ENCODE measurements around the gene SPHK2.

SPHK2 gene

GRCh38 chr19:48639483-48640375 lies 20.4 kb downstream of the SPHK2 start:
- no peaks in the 10 kb centered on the region for H3K27me3 ChIP-seq (ENCODE audit: control insufficient read depth, low read length)
- peaks cover 43% of the 10 kb centered on the region for H3K4me1 ChIP-seq (ENCODE audit: control insufficient read depth, low read length)
- 0 out of 2 replicates have a peak, but pooled peaks cover 4% of the 10 kb centered on the region for H3K36me3 ChIP-seq (ENCODE audit: control insufficient read depth, low read length)
- peaks cover 15% of the 10 kb centered on the region for H3K79me2 ChIP-seq (ENCODE audit: control insufficient read depth, low read length)
- H3K4me2 ChIP-seq (ENCODE audit: low read length): no peak overlapping the region
- H3K4me3 ChIP-seq (ENCODE audit: low read length): no peak overlapping the region
- H4K20me1 ChIP-seq (ENCODE audit: control insufficient read depth, insufficient read depth, low read depth, low read length): no peaks in the 10 kb centered on the region
- no peaks in the 10 kb centered on the region for H3K9me3 ChIP-seq (ENCODE audit: control insufficient read depth, insufficient read depth, low read length)
- TF ChIP-seq, protein P1, sequence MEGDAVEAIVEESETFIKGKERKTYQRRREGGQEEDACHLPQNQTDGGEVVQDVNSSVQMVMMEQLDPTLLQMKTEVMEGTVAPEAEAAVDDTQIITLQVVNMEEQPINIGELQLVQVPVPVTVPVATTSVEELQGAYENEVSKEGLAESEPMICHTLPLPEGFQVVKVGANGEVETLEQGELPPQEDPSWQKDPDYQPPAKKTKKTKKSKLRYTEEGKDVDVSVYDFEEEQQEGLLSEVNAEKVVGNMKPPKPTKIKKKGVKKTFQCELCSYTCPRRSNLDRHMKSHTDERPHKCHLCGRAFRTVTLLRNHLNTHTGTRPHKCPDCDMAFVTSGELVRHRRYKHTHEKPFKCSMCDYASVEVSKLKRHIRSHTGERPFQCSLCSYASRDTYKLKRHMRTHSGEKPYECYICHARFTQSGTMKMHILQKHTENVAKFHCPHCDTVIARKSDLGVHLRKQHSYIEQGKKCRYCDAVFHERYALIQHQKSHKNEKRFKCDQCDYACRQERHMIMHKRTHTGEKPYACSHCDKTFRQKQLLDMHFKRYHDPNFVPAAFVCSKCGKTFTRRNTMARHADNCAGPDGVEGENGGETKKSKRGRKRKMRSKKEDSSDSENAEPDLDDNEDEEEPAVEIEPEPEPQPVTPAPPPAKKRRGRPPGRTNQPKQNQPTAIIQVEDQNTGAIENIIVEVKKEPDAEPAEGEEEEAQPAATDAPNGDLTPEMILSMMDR (IDR thresholded peaks at IDR 0.05; ENCODE audit: low read depth, low read length, poor library complexity, severe bottlenecking): no peak
- TF ChIP-seq EZH2phosphoT487 (IDR thresholded peaks at IDR 0.05; ENCODE audit: borderline replicate concordance, low read length): no peak
- H3K27ac ChIP-seq (ENCODE audit: low read depth, low read length): no peak overlapping the region
- H3K9me2 ChIP-seq (replicated peaks; ENCODE audit: control insufficient read depth, low read length): no peaks in the 10 kb centered on the region
- peaks cover 18% of the 10 kb centered on the region for H3F3A ChIP-seq (ENCODE audit: control insufficient read depth, insufficient read depth)

GRCh38 chr19:48641850-48642249 lies 22.5 kb downstream of the SPHK2 start:
- Histone ChIP-seq H3F3A (ENCODE audit: control insufficient read depth, insufficient read depth) (peaks cover 13% of the 10 kb centered on the region), H3K4me1 (ENCODE audit: control insufficient read depth, low read length) (peaks cover 42% of the 10 kb centered on the region), H3K9me3 (ENCODE audit: control insufficient read depth, insufficient read depth, low read length) (no peaks in the 10 kb centered on the region), H3K4me2 (ENCODE audit: low read length) (no peak overlapping the region), H3K79me2 (ENCODE audit: control insufficient read depth, low read length) (no peaks in the 10 kb centered on the region), H3K27me3 (ENCODE audit: control insufficient read depth, low read length) (no peaks in the 10 kb centered on the region), H4K20me1 (ENCODE audit: control insufficient read depth, insufficient read depth, low read depth, low read length) (no peaks in the 10 kb centered on the region), H3K27ac (ENCODE audit: low read depth, low read length) (no peak overlapping the region), H3K9me2 (replicated peaks; ENCODE audit: control insufficient read depth, low read length) (no peaks in the 10 kb centered on the region), H3K4me3 (ENCODE audit: low read length) (no peak overlapping the region), H3K36me3 (ENCODE audit: control insufficient read depth, low read length) (0 out of 2 replicates have a peak, but pooled peaks cover 4% of the 10 kb centered on the region)
- TF ChIP-seq EZH2phosphoT487 (IDR thresholded peaks at IDR 0.05; ENCODE audit: borderline replicate concordance, low read length): no peak
- TF ChIP-seq, protein P1 (IDR thresholded peaks at IDR 0.05; ENCODE audit: low read depth, low read length, poor library complexity, severe bottlenecking): no peak

DNA sequence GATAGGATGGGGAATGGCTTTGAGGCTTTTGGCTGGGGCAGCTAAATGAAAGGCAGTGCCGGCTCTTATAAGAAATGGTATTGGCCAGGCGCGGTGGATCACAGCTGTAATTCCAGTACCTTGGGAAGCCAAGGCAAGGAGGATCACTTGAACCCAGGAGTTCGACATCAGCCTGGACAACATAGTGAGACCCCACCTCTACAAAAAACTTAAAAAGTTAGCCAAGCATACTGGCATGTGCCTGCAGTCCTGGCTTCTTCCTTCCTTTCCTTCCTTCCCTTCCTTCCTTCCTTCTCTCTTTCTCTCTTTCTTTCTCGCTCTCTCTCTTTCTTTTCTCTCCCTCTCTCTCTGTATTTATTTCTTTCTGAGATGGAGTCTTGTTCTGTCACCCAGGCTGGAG lies 23.6 kb downstream of the SPHK2 start:
- Histone ChIP-seq H3K9me3 (ENCODE audit: control insufficient read depth, insufficient read depth, low read length) (no peaks in the 10 kb centered on the region), H3K9me2 (replicated peaks; ENCODE audit: control insufficient read depth, low read length) (no peaks in the 10 kb centered on the region), H3K27me3 (ENCODE audit: control insufficient read depth, low read length) (no peaks in the 10 kb centered on the region), H4K20me1 (ENCODE audit: control insufficient read depth, insufficient read depth, low read depth, low read length) (no peaks in the 10 kb centered on the region), H3K4me3 (ENCODE audit: low read length) (no peak overlapping the region), H3K79me2 (ENCODE audit: control insufficient read depth, low read length) (no peaks in the 10 kb centered on the region), H3K4me1 (ENCODE audit: control insufficient read depth, low read length) (peaks cover 47% of the 10 kb centered on the region), H3K36me3 (ENCODE audit: control insufficient read depth, low read length) (0 out of 2 replicates have a peak, but pooled peaks cover 4% of the 10 kb centered on the region), H3F3A (ENCODE audit: control insufficient read depth, insufficient read depth) (peaks cover 18% of the 10 kb centered on the region), H3K27ac (ENCODE audit: low read depth, low read length) (no peak overlapping the region), H3K4me2 (ENCODE audit: low read length) (no peak overlapping the region)
- TF ChIP-seq, protein P1 (IDR thresholded peaks at IDR 0.05; ENCODE audit: low read depth, low read length, poor library complexity, severe bottlenecking): no peak
- no peak for TF ChIP-seq EZH2phosphoT487 (IDR thresholded peaks at IDR 0.05; ENCODE audit: borderline replicate concordance, low read length)

All from DOHH2 (cell line).